ENCODE data around the gene EFCAB12.

The EFCAB12 gene

GRCh38 chr3:129463094-129463493 lies 34.7 kb upstream of the EFCAB12 start:
- POLR2A ChIA-PET = no interaction called here
- TF ChIP-seq SP1 (IDR thresholded peaks at IDR 0.05) (no peak), BHLHE40 (IDR thresholded peaks at IDR 0.05; ENCODE audit: borderline replicate concordance) (no peak), FOXM1 (IDR thresholded peaks at IDR 0.05; ENCODE audit: borderline replicate concordance) (no peak), ZNF384 (IDR thresholded peaks at IDR 0.05) (no peak), LEF1 (IDR thresholded peaks at IDR 0.05; ENCODE audit: borderline replicate concordance) (no peak), SUZ12 (IDR thresholded peaks at IDR 0.05) (no peak), TARDBP (IDR thresholded peaks at IDR 0.05) (no peak), CTBP1 (IDR thresholded peaks at IDR 0.05; ENCODE audit: borderline replicate concordance) (no peak), PKNOX1 (IDR thresholded peaks at IDR 0.05) (no peak)
- no peak for DNase-seq (ENCODE audit: extremely low spot score)
- CTCF ChIA-PET = no interaction called here

- ChIA-PET CTCF (no interaction called here), POLR2A (no interaction called here)
- TF ChIP-seq ZNF384 (IDR thresholded peaks at IDR 0.05) (no peak), FOXA1 (IDR thresholded peaks at IDR 0.05) (no peak), SUZ12 (IDR thresholded peaks at IDR 0.05) (no peak), ARNT (IDR thresholded peaks at IDR 0.05) (no peak), SP1 (IDR thresholded peaks at IDR 0.05) (no peak), FOXK2 (IDR thresholded peaks at IDR 0.05) (no peak), HDGF (IDR thresholded peaks at IDR 0.05; ENCODE audit: borderline replicate concordance) (no peak), CTBP1 (IDR thresholded peaks at IDR 0.05; ENCODE audit: borderline replicate concordance) (no peak), NFRKB (IDR thresholded peaks at IDR 0.05) (no peak), BHLHE40 (IDR thresholded peaks at IDR 0.05; ENCODE audit: borderline replicate concordance) (no peak), ELF4 (IDR thresholded peaks at IDR 0.05) (no peak), TARDBP (IDR thresholded peaks at IDR 0.05) (no peak), PKNOX1 (IDR thresholded peaks at IDR 0.05) (no peak), L3MBTL2 (conservative IDR thresholded peaks at IDR 0.05) (no peak), FOXM1 (IDR thresholded peaks at IDR 0.05; ENCODE audit: borderline replicate concordance) (no peak), LEF1 (IDR thresholded peaks at IDR 0.05; ENCODE audit: borderline replicate concordance) (no peak)
- DNase-seq (ENCODE audit: extremely low spot score) = no peak
Measured at GRCh38 chr3:129462361-129462968, 34.0 kb upstream of the EFCAB12 start.

GRCh38 chr3:129461461-129462146 lies 33.2 kb upstream of the EFCAB12 start:
- TF ChIP-seq NFRKB (IDR thresholded peaks at IDR 0.05) = no peak
- TF ChIP-seq ZNF384 (IDR thresholded peaks at IDR 0.05) = no peak
- TF ChIP-seq BHLHE40 (IDR thresholded peaks at IDR 0.05; ENCODE audit: borderline replicate concordance) = no peak
- no peak for TF ChIP-seq ELF4 (IDR thresholded peaks at IDR 0.05)
- TF ChIP-seq CTBP1 (IDR thresholded peaks at IDR 0.05; ENCODE audit: borderline replicate concordance) = no peak
- no peak for TF ChIP-seq FOXA1 (IDR thresholded peaks at IDR 0.05)
- TF ChIP-seq FOXK2 (IDR thresholded peaks at IDR 0.05) = no peak
- TF ChIP-seq ARNT (IDR thresholded peaks at IDR 0.05) = no peak
- no peak for TF ChIP-seq SP1 (IDR thresholded peaks at IDR 0.05)
- no peak for TF ChIP-seq TARDBP (IDR thresholded peaks at IDR 0.05)
- no peak for TF ChIP-seq PKNOX1 (IDR thresholded peaks at IDR 0.05)
- TF ChIP-seq FOXM1 (IDR thresholded peaks at IDR 0.05; ENCODE audit: borderline replicate concordance) = no peak
- TF ChIP-seq L3MBTL2 (conservative IDR thresholded peaks at IDR 0.05) = no peak
- no peak for TF ChIP-seq LEF1 (IDR thresholded peaks at IDR 0.05; ENCODE audit: borderline replicate concordance)
- no peak for TF ChIP-seq SUZ12 (IDR thresholded peaks at IDR 0.05)
- TF ChIP-seq HDGF (IDR thresholded peaks at IDR 0.05; ENCODE audit: borderline replicate concordance) = no peak
- ChIA-PET POLR2A (no interaction called here), CTCF (no interaction called here)
- no peak for DNase-seq (ENCODE audit: extremely low spot score)

GRCh38 chr3:129461022-129461421 lies 32.6 kb upstream of the EFCAB12 start:
- TF ChIP-seq FOXK2 (IDR thresholded peaks at IDR 0.05) (no peak), ARNT (IDR thresholded peaks at IDR 0.05) (no peak)
- no peak for DNase-seq (ENCODE audit: extremely low spot score)
- POLR2A ChIA-PET = no interaction called here
- CTCF ChIA-PET = no interaction called here

- no peak for TF ChIP-seq TARDBP (IDR thresholded peaks at IDR 0.05)
- TF ChIP-seq NFRKB (IDR thresholded peaks at IDR 0.05) = no peak
- TF ChIP-seq FOXA1 (IDR thresholded peaks at IDR 0.05) = no peak
- no peak for TF ChIP-seq FOXM1 (IDR thresholded peaks at IDR 0.05; ENCODE audit: borderline replicate concordance)
- CTCF ChIA-PET = no interaction called here
- POLR2A ChIA-PET = no interaction called here
Measured at GRCh38 chr3:129460572-129460971, 32.1 kb upstream of the EFCAB12 start.

GRCh38 chr3:129460155-129460554 lies 31.7 kb upstream of the EFCAB12 start:
- CTCF ChIA-PET = no interaction called here
- no peak for DNase-seq (ENCODE audit: extremely low spot score)
- no peak for TF ChIP-seq FOXM1 (IDR thresholded peaks at IDR 0.05; ENCODE audit: borderline replicate concordance)
- no peak for TF ChIP-seq ARNT (IDR thresholded peaks at IDR 0.05)
- TF ChIP-seq SUZ12 (IDR thresholded peaks at IDR 0.05) = no peak
- TF ChIP-seq ZNF384 (IDR thresholded peaks at IDR 0.05) = no peak
- no peak for TF ChIP-seq LEF1 (IDR thresholded peaks at IDR 0.05; ENCODE audit: borderline replicate concordance)
- TF ChIP-seq TARDBP (IDR thresholded peaks at IDR 0.05) = no peak
- TF ChIP-seq ELF4 (IDR thresholded peaks at IDR 0.05) = no peak
- TF ChIP-seq NFRKB (IDR thresholded peaks at IDR 0.05) = no peak
- no peak for TF ChIP-seq FOXK2 (IDR thresholded peaks at IDR 0.05)
- TF ChIP-seq SP1 (IDR thresholded peaks at IDR 0.05) = no peak
- TF ChIP-seq HDGF (IDR thresholded peaks at IDR 0.05; ENCODE audit: borderline replicate concordance) = no peak
- no peak for TF ChIP-seq L3MBTL2 (conservative IDR thresholded peaks at IDR 0.05)
- no peak for TF ChIP-seq FOXA1 (IDR thresholded peaks at IDR 0.05)
- no peak for TF ChIP-seq PKNOX1 (IDR thresholded peaks at IDR 0.05)
- no peak for TF ChIP-seq CTBP1 (IDR thresholded peaks at IDR 0.05; ENCODE audit: borderline replicate concordance)
- no peak for TF ChIP-seq BHLHE40 (IDR thresholded peaks at IDR 0.05; ENCODE audit: borderline replicate concordance)
- POLR2A ChIA-PET = no interaction called here

More at GRCh38 chr3:129460572-129460971, 32.1 kb upstream of the EFCAB12 start:
- DNase-seq (ENCODE audit: extremely low spot score) = no peak

All from HEK293T (cell line).